Kidney epithelial cell (primary cell): ENCODE measurements around the gene UBASH3B. TPM values are rescaled to one million over a fixed set of nuclear protein-coding genes. Genes with fewer than 3 reads are reported as not detected.

ENCODE experiments used
- DNase-seq: peaks from one replicate; pipeline ENCODE4 v3.0.0-alpha.2; 2010; ENCODE audit warnings: low read depth
- H3K27me3 ChIP-seq: 2 replicates; pipeline ENCODE4 v1.6.0; 2011; ENCODE audit warnings: low read length; ENCODE audit not compliant: control insufficient read depth, insufficient read depth
- H3K36me3 ChIP-seq: 2 replicates; pipeline ENCODE4 v1.5.1; 2011; ENCODE audit warnings: low read length; ENCODE audit not compliant: control insufficient read depth, insufficient read depth
- H3K4me3 ChIP-seq: 2 replicates; pipeline ENCODE4 v1.5.1; 2011; ENCODE audit warnings: low read depth, mild to moderate bottlenecking, control low read depth, low read length
- total RNA-seq: library from RNA; depleted of rRNA; stranded (reverse); fragments of >200 nt; gene quantifications from 2 replicates; pipeline ENCODE4 v1.2.3, GENCODE V29; 2015
- TF ChIP-seq, protein P1 (sequence below): IDR thresholded peaks from 2 replicates; pipeline ENCODE4 v1.5.1; 2011; ENCODE audit warnings: mild to moderate bottlenecking, moderate library complexity, low read length, control low read depth, inconsistent platforms; ENCODE audit not compliant: insufficient read depth, poor library complexity, severe bottlenecking

UBASH3B gene
- total RNA-seq, 1 donor from 2014 or later, result 32.0 TPM

DNA sequence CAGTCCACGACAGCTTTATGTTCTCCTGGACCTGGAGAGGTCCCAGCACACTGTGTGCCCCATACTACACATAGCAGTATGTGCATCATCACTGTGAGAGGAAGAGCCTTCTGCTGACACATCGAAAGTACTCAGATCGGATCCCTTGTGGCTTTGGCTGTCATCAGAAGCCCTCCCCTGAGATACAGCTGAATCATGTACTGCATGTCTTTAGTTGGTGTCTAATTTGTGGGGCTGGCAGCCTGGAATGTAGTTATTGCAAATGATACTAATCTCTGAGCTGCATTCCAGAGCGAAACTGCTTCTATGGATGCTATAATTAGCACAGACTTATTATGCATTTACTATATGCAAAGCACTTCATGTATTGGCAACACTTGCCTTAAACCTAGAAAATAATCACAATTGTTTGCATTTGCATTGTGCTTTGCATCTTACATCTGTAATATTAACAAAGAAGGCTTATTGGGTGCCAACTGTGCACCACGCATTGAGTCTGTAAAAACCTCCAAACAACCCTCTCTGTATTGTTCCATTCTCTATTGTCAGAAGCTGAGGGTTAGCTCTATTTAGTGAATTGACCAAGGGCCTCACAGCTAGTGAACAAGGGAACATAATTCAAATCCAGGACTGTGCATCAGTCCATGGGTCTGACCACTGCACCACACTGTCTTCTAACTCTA lies 93.6 kb downstream of the UBASH3B start:
- no peak for DNase-seq
- TF ChIP-seq, protein P1, sequence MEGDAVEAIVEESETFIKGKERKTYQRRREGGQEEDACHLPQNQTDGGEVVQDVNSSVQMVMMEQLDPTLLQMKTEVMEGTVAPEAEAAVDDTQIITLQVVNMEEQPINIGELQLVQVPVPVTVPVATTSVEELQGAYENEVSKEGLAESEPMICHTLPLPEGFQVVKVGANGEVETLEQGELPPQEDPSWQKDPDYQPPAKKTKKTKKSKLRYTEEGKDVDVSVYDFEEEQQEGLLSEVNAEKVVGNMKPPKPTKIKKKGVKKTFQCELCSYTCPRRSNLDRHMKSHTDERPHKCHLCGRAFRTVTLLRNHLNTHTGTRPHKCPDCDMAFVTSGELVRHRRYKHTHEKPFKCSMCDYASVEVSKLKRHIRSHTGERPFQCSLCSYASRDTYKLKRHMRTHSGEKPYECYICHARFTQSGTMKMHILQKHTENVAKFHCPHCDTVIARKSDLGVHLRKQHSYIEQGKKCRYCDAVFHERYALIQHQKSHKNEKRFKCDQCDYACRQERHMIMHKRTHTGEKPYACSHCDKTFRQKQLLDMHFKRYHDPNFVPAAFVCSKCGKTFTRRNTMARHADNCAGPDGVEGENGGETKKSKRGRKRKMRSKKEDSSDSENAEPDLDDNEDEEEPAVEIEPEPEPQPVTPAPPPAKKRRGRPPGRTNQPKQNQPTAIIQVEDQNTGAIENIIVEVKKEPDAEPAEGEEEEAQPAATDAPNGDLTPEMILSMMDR, result no peak
- no peak overlapping the region for H3K4me3 ChIP-seq
- no peaks in the 10 kb centered on the region for H3K36me3 ChIP-seq
- H3K27me3 ChIP-seq, result no peaks in the 10 kb centered on the region

DNA sequence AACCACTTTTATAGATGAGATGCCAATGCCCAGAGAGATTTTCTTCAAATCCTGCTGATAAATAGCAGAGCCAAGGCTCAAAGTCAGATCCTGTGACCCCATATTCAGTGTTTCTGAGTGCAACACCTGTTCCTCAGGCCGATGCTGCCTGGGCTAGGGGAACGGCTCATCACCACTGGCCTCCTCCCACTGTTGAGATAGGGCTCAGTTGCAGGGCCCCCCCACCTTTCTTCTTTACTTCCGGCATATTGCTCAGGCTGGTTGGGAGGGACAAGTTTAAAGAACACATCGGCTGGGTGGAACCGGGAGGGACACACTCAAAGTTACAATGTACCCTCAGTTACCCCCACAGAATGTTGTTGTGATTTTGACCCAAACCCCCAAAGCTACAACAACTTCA lies 94.5 kb downstream of the UBASH3B start:
- no peaks in the 10 kb centered on the region for H3K36me3 ChIP-seq
- H3K4me3 ChIP-seq, result no peak overlapping the region
- H3K27me3 ChIP-seq, result no peaks in the 10 kb centered on the region
- TF ChIP-seq, protein P1, result no peak
- no peak for DNase-seq

DNA sequence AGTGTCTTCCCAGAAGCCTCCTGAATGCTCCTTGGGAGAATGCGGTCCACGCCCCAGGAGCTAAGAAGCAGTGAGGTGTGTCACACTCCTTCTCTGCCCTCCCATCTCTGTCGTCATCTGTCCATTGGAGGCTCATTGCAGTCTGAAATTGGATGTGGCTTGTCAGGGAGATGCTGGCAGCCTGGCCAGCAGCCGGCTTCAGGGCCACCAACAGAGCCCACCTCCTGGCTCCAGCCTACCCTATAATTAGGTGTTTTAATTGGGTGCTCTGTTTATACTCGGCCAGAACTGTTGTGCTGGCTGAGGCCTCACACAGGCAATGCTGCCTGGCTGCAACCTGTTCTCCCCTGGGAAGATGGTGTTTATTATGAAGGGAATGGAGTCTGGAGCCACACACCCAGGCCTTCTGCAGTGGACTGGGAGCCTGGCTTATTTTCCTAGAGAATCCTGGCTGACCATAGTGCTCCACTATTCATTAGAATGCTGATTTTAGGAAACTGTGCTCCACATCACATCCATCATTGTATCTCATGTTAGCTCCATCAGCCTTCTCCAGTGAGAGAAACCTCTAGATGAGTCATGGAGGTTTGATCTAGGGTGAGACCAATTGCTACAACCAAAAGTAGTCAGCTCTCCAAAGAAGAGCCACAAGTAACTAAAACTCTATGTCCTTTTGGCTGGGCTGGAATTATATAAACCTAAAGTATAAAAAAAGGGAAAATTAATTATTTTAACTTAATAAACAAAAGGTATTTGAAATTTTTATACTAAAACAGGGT lies 96.0 kb downstream of the UBASH3B start:
- H3K4me3 ChIP-seq, result no peak overlapping the region
- TF ChIP-seq, protein P1, result no peak
- H3K36me3 ChIP-seq, result no peaks in the 10 kb centered on the region
- no peak for DNase-seq
- H3K27me3 ChIP-seq, result no peaks in the 10 kb centered on the region

DNA sequence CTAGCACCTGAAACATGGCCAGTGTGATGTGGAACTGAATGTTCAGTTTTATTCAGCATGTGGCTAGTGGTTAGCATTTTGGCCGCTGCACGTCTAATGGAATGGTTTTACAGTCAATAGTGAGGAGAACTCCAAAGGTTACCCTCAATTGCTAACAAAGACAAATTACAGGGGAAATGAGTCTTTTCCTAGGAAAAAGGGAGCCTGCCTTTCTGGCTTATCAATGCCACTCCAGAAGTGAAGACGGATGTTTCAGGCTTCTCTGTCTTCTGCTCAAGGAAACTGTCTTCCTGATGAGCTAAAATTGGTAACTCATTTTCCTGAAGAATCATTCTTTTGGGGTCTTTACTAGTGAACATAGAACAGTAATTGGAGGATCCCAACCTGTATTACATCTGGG lies 98.5 kb downstream of the UBASH3B start:
- TF ChIP-seq, protein P1, result no peak
- no peaks in the 10 kb centered on the region for H3K27me3 ChIP-seq
- DNase-seq, result no peak
- no peaks in the 10 kb centered on the region for H3K36me3 ChIP-seq
- no peak overlapping the region for H3K4me3 ChIP-seq

DNA sequence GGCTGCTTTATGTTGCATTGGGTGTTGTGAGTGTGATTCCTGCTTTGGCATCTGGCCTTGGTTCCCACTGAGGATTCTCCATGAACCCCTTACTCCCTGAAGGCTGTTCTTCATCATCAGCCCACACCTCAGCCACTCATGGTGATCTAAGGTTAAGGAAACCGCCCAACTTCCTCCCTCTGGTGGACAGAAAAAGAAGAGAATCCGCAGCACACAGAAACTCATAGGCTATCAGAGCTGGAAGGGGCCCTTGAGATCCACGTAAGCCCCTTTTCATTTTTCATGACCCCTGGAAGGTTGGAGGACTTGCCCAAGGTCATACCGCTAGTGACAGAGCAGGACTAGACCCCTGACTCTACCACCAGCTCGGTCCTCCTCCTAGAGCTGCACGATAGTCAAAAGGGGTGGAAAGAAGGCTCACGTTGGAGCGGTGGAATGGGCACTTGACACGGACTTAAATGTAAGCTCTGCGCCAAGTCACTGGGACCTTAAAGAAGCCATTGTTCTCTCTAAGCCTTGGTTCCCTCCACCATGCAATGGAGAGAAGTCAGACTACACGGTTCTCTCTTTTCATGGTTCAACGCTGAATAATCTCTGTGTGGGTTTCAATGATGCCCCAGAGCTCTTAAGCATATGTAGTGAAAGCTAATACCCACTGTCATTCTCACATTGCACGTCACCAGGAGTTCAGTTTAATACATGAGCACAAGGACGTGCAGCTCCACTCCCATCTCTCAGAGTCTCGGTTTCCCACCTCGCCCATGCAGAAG lies 99.2 kb downstream of the UBASH3B start:
- Histone ChIP-seq H3K4me3 (no peak overlapping the region), H3K36me3 (no peaks in the 10 kb centered on the region), H3K27me3 (no peaks in the 10 kb centered on the region)
- no peak for DNase-seq
- TF ChIP-seq, protein P1, result peak; percentile 27
